GM12872 (cell line): Measurements from ENCODE around the gene GOT1.

Source experiments
- TF ChIP-seq, protein P1 (sequence below): IDR thresholded peaks from 3 replicates; pipeline ENCODE4 v1.5.1; 2011; ENCODE audit warnings: low read depth, mild to moderate bottlenecking, low read length, moderate library complexity; ENCODE audit not compliant: insufficient read depth

Gene GOT1

GRCh38 chr10:99360934-99361333, 69.5 kb downstream of the GOT1 start:
- TF ChIP-seq, protein P1, sequence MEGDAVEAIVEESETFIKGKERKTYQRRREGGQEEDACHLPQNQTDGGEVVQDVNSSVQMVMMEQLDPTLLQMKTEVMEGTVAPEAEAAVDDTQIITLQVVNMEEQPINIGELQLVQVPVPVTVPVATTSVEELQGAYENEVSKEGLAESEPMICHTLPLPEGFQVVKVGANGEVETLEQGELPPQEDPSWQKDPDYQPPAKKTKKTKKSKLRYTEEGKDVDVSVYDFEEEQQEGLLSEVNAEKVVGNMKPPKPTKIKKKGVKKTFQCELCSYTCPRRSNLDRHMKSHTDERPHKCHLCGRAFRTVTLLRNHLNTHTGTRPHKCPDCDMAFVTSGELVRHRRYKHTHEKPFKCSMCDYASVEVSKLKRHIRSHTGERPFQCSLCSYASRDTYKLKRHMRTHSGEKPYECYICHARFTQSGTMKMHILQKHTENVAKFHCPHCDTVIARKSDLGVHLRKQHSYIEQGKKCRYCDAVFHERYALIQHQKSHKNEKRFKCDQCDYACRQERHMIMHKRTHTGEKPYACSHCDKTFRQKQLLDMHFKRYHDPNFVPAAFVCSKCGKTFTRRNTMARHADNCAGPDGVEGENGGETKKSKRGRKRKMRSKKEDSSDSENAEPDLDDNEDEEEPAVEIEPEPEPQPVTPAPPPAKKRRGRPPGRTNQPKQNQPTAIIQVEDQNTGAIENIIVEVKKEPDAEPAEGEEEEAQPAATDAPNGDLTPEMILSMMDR, result no peak

GRCh38 chr10:99358101-99358500, 72.3 kb downstream of the GOT1 start:
- TF ChIP-seq, protein P1, result no peak

GRCh38 chr10:99357691-99358090, 72.7 kb downstream of the GOT1 start:
- TF ChIP-seq, protein P1, result no peak

- TF ChIP-seq, protein P1, result no peak
These were observed 77.2 kb downstream of the GOT1 start for GRCh38 chr10:99353182-99353581.

DNA sequence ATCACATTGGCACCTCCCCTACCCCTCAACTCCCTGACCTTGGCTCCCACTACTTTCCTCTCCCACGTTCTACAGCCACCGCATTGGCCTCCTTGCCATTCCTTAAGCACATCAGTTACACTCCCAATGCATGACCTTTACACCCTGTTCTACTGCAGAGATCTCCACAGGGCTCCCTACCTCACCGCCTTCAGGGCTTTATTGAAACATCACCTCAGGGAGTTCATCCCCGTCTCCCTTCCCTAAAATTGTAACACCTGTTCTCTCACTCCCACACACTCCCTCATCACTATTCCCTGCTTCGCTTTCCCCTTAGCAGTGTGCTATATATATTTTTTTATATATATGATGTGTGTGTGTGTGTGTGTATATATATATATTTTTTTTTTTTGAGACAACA, 82.8 kb downstream of the GOT1 start:
- TF ChIP-seq, protein P1, result no peak
